GM12874 (cell line): ENCODE results near the gene LRRC61.

Experiments
- CTCF ChIP-seq: IDR thresholded peaks from 2 replicates; pipeline ENCODE4 v1.5.1; 2011; ENCODE audit warnings: low read depth, mild to moderate bottlenecking, control low read depth, low read length, moderate library complexity; ENCODE audit not compliant: insufficient read depth

The LRRC61 gene

GRCh38 chr7:150360363-150361058 lies 37.4 kb downstream of the LRRC61 start:
- no peak for TF ChIP-seq CTCF

- no peak for TF ChIP-seq CTCF
These were observed 38.2 kb downstream of the LRRC61 start for GRCh38 chr7:150361402-150361801.

- TF ChIP-seq CTCF = no peak
These were observed 38.9 kb downstream of the LRRC61 start for GRCh38 chr7:150361807-150362621.

GRCh38 chr7:150363370-150363769 lies 40.2 kb downstream of the LRRC61 start:
- TF ChIP-seq CTCF = no peak

GRCh38 chr7:150363872-150364271 lies 40.7 kb downstream of the LRRC61 start:
- TF ChIP-seq CTCF = no peak

GRCh38 chr7:150365194-150365593 lies 42.0 kb downstream of the LRRC61 start:
- no peak for TF ChIP-seq CTCF

- TF ChIP-seq CTCF = no peak
These were observed 42.7 kb downstream of the LRRC61 start for GRCh38 chr7:150365673-150366398.
